ENCODE measurements around the gene CD300E. TPM values are rescaled to one million over a fixed set of nuclear protein-coding genes. Genes with fewer than 3 reads are reported as not detected.

The CD300E gene
- polyA plus RNA-seq, 1 donor from 2014 or later: not detected

GRCh38 chr17:74670329-74670728 lies 46.8 kb upstream of the CD300E start:
- Histone ChIP-seq H3K4me2 (ENCODE audit: low read length) (no peak overlapping the region), H3K27me3 (ENCODE audit: insufficient read depth, low read depth, low read length) (peaks cover 65% of the 10 kb centered on the region), H3K79me2 (replicated peaks; ENCODE audit: insufficient read depth, low read length) (no peaks in the 10 kb centered on the region), H2AFZ (ENCODE audit: low read depth, low read length) (no peak overlapping the region), H3K9me2 (ENCODE audit: insufficient read depth, low read length) (no peaks in the 10 kb centered on the region), H4K20me1 (ENCODE audit: insufficient read depth) (no peaks in the 10 kb centered on the region), H3K27ac (ENCODE audit: low read length) (no peak overlapping the region), H3F3A (ENCODE audit: insufficient read depth, low read length, poor library complexity, severe bottlenecking) (no peaks in the 10 kb centered on the region), H3K4me3 (ENCODE audit: low read length) (no peak overlapping the region), H3K9ac (ENCODE audit: low read length) (no peak overlapping the region), H3K9me3 (ENCODE audit: low read length) (no peaks in the 10 kb centered on the region), H3K36me3 (ENCODE audit: insufficient read depth, low read length) (no peaks in the 10 kb centered on the region)
- TF ChIP-seq RAD21 (conservative IDR thresholded peaks at IDR 0.05): no peak
- no peak for TF ChIP-seq EZH2 (IDR thresholded peaks at IDR 0.05; ENCODE audit: borderline replicate concordance, insufficient read depth, low read length, poor library complexity, severe bottlenecking)
- TF ChIP-seq POLR2AphosphoS5 (IDR thresholded peaks at IDR 0.05): no peak
- no peak for TF ChIP-seq TAF1 (IDR thresholded peaks at IDR 0.05; ENCODE audit: low read depth)
- no peak for TF ChIP-seq MXI1 (conservative IDR thresholded peaks at IDR 0.05; ENCODE audit: poor library complexity, severe bottlenecking)
- no peak for TF ChIP-seq SMC3 (conservative IDR thresholded peaks at IDR 0.05; ENCODE audit: poor library complexity)
- TF ChIP-seq, protein P1, sequence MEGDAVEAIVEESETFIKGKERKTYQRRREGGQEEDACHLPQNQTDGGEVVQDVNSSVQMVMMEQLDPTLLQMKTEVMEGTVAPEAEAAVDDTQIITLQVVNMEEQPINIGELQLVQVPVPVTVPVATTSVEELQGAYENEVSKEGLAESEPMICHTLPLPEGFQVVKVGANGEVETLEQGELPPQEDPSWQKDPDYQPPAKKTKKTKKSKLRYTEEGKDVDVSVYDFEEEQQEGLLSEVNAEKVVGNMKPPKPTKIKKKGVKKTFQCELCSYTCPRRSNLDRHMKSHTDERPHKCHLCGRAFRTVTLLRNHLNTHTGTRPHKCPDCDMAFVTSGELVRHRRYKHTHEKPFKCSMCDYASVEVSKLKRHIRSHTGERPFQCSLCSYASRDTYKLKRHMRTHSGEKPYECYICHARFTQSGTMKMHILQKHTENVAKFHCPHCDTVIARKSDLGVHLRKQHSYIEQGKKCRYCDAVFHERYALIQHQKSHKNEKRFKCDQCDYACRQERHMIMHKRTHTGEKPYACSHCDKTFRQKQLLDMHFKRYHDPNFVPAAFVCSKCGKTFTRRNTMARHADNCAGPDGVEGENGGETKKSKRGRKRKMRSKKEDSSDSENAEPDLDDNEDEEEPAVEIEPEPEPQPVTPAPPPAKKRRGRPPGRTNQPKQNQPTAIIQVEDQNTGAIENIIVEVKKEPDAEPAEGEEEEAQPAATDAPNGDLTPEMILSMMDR (IDR thresholded peaks at IDR 0.05; ENCODE audit: poor library complexity, severe bottlenecking): no peak
- TF ChIP-seq EP300 (conservative IDR thresholded peaks at IDR 0.05; ENCODE audit: poor library complexity, severe bottlenecking): no peak

DNA sequence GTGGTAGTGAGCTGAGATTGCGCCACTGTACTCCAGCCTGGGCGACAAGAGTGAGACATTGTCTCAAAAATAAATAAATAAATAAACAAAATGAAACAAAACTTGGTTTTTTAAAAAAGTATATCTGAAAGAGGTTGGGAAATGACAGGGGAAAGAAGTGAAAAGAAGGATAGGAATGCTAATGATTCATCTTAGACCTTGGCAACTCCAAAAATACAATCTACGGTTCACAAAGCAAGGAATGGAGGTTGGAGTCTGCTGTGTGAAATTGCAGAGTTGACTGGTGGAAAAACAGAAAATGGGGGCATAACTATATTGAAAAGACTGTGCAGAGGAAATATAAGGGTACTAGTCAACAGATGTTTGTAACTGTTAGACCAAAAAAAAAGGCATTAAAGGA lies 40.0 kb upstream of the CD300E start:
- Histone ChIP-seq H3K4me2 (ENCODE audit: low read length) (no peak overlapping the region), H3K9ac (ENCODE audit: low read length) (no peak overlapping the region), H3K4me3 (ENCODE audit: low read length) (no peak overlapping the region), H3K36me3 (ENCODE audit: insufficient read depth, low read length) (no peaks in the 10 kb centered on the region), H3F3A (ENCODE audit: insufficient read depth, low read length, poor library complexity, severe bottlenecking) (no peaks in the 10 kb centered on the region), H4K20me1 (ENCODE audit: insufficient read depth) (no peaks in the 10 kb centered on the region), H2AFZ (ENCODE audit: low read depth, low read length) (no peak overlapping the region), H3K27me3 (ENCODE audit: insufficient read depth, low read depth, low read length) (peaks cover 13% of the 10 kb centered on the region), H3K9me2 (ENCODE audit: insufficient read depth, low read length) (no peaks in the 10 kb centered on the region), H3K9me3 (ENCODE audit: low read length) (no peaks in the 10 kb centered on the region), H3K79me2 (replicated peaks; ENCODE audit: insufficient read depth, low read length) (no peaks in the 10 kb centered on the region), H3K27ac (ENCODE audit: low read length) (no peak overlapping the region)
- no peak for TF ChIP-seq MXI1 (conservative IDR thresholded peaks at IDR 0.05; ENCODE audit: poor library complexity, severe bottlenecking)
- TF ChIP-seq, protein P2, sequence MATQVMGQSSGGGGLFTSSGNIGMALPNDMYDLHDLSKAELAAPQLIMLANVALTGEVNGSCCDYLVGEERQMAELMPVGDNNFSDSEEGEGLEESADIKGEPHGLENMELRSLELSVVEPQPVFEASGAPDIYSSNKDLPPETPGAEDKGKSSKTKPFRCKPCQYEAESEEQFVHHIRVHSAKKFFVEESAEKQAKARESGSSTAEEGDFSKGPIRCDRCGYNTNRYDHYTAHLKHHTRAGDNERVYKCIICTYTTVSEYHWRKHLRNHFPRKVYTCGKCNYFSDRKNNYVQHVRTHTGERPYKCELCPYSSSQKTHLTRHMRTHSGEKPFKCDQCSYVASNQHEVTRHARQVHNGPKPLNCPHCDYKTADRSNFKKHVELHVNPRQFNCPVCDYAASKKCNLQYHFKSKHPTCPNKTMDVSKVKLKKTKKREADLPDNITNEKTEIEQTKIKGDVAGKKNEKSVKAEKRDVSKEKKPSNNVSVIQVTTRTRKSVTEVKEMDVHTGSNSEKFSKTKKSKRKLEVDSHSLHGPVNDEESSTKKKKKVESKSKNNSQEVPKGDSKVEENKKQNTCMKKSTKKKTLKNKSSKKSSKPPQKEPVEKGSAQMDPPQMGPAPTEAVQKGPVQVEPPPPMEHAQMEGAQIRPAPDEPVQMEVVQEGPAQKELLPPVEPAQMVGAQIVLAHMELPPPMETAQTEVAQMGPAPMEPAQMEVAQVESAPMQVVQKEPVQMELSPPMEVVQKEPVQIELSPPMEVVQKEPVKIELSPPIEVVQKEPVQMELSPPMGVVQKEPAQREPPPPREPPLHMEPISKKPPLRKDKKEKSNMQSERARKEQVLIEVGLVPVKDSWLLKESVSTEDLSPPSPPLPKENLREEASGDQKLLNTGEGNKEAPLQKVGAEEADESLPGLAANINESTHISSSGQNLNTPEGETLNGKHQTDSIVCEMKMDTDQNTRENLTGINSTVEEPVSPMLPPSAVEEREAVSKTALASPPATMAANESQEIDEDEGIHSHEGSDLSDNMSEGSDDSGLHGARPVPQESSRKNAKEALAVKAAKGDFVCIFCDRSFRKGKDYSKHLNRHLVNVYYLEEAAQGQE (IDR thresholded peaks at IDR 0.05; ENCODE audit: borderline replicate concordance): no peak

DNA sequence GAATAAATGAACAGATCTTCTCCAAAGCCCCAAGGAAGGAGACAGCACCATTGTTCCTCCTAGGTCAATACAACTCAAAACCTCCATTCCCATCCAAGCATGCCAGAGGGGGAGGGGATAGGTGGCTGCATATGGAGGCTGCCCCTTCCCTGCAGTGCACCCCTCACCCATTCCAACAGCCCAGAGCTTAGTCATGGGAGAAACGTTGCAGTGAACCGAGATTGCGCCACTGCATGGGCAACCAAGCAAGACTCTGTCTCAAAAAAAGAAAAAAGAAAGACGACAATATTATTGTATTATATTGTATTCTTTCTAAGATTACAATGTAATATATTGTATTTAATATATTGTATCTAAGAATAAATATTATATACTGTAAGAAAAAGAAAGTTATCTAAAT lies 36.4 kb upstream of the CD300E start:
- Histone ChIP-seq H3K9me3 (ENCODE audit: low read length) (no peaks in the 10 kb centered on the region), H3K79me2 (replicated peaks; ENCODE audit: insufficient read depth, low read length) (no peaks in the 10 kb centered on the region), H3K36me3 (ENCODE audit: insufficient read depth, low read length) (no peaks in the 10 kb centered on the region), H3K9me2 (ENCODE audit: insufficient read depth, low read length) (no peaks in the 10 kb centered on the region), H3K9ac (ENCODE audit: low read length) (no peak overlapping the region), H3K27me3 (ENCODE audit: insufficient read depth, low read depth, low read length) (peaks cover under 1% of the 10 kb centered on the region), H3K4me2 (ENCODE audit: low read length) (no peak overlapping the region), H2AFZ (ENCODE audit: low read depth, low read length) (no peak overlapping the region), H3K27ac (ENCODE audit: low read length) (no peak overlapping the region), H3F3A (ENCODE audit: insufficient read depth, low read length, poor library complexity, severe bottlenecking) (no peaks in the 10 kb centered on the region), H4K20me1 (ENCODE audit: insufficient read depth) (no peaks in the 10 kb centered on the region), H3K4me3 (ENCODE audit: low read length) (no peak overlapping the region)
- no peak for TF ChIP-seq MXI1 (conservative IDR thresholded peaks at IDR 0.05; ENCODE audit: poor library complexity, severe bottlenecking)
